Right lobe of liver (tissue), 4 donors: ENCODE data around the gene MAST3.

Source experiments
- CTCF ChIP-seq, 4 donors: fragments of 200-600 bp in 3 of 4; fragments of 450-650 bp in 1 of 4; IDR thresholded peaks; one replicate each; pipeline versions ENCODE4 v1.5.1 to v1.8.0; 2016 to 2022; ENCODE audit warnings: antibody characterized with exemption in 4 of 4, mild to moderate bottlenecking in 2 of 4
- POLR2A ChIP-seq: fragments of 450-650 bp; IDR thresholded peaks from one replicate; pipeline ENCODE4 v1.6.1; 2017; ENCODE audit warnings: antibody characterized with exemption, mild to moderate bottlenecking
- donor health status: DM: no; HTN: no; CAD: no.
- donor health status: DM: no; HTN: no; CAD: no.
- donor health status: DM: no; HTN: yes; CAD: no.

GRCh38 chr19:18122424-18122823 lies 24.8 kb downstream of the MAST3 start:
- no peak for TF ChIP-seq POLR2A
- TF ChIP-seq CTCF (IDR thresholded peaks at IDR 0.05): no peak
